ENCODE data around the gene CLDN10. TPM values are rescaled to one million over a fixed set of nuclear protein-coding genes. Genes with fewer than 3 reads are reported as not detected.

CLDN10 gene, protein sequence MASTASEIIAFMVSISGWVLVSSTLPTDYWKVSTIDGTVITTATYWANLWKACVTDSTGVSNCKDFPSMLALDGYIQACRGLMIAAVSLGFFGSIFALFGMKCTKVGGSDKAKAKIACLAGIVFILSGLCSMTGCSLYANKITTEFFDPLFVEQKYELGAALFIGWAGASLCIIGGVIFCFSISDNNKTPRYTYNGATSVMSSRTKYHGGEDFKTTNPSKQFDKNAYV
- not detected in 2 replicates for total RNA-seq

DNA sequence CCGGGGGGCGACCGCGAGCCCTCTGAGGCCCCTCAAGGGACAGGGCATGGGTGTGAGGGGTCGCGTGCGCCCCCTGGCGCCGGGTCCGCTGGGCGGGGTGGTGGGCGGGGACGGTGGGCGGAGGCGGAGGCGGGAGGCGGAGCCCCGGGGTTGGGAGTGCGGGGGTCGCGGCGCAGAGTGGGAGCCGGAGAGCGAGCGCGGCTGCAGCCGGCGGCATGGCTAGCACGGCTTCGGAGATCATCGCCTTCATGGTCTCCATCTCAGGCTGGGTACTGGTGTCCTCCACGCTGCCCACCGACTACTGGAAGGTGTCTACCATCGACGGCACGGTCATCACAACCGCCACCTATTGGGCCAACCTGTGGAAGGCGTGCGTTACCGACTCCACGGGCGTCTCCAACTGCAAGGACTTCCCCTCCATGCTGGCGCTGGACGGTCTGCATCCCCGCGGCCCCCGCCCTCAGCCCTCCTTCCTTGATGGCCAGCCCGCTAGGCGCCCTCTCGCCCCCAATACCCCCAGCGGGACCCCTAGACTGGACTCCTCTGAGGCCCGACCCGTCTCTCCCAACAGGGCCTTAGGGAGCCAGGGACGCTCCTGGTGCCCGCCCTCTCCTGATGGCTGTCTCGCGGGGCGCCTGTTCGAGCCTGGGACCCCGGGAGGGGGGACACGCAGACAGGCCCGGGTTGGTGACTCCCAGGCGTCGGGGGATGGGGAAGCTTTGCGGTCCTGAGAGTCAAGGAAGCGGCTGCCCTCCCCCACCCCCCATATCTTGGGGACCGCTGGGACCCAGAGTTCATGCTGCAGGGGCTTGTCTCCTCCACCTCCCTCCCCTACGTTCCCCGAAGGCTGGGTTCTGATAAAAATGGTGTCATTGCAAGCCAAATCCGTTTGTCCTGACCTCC, at the start of gene CLDN10:
Gene CLDN10, plus strand, starts transcription at position 182 of the 903 bp plus-strand sequence. Its CDS starts 34 bp downstream, at position 216.

Other genes with a start within 250 kb of the CLDN10 start
- gene DZIP1, start 92.0 kb downstream of the CLDN10 start, total RNA-seq, result 30.0 and 31.1 TPM in 2 replicates
- gene DNAJC3, start 124.4 kb downstream of the CLDN10 start, total RNA-seq, result 72.3 and 88.5 TPM in 2 replicates